Tibial nerve (tissue), 4 donors: Measurements from ENCODE around the gene MTA3. TPM values are rescaled to one million over a fixed set of nuclear protein-coding genes. Genes with fewer than 3 reads are reported as not detected.

Source experiments
- DNase-seq, 2 donors: peaks; one replicate each; pipeline ENCODE4 v3.0.0-alpha.2; 2019; ENCODE audit warnings: low spot score in 2 of 2
- H3K27ac ChIP-seq, 4 donors: fragments of 200-600 bp; sonication (generic) in 3 of 4; one replicate each; pipeline ENCODE4 v1.5.1; 2017 to 2019; ENCODE audit warnings: mild to moderate bottlenecking in 1 of 4
- H3K27me3 ChIP-seq, 2 donors: fragments of 200-600 bp; sonication (generic) in 1 of 2; one replicate each; pipeline versions ENCODE4 v1.5.1 to v1.6.0; 2017 to 2019
- H3K36me3 ChIP-seq, 3 donors: fragments of 200-600 bp; sonication (generic); one replicate each; pipeline ENCODE4 v1.5.1; 2018 to 2019
- H3K4me1 ChIP-seq, 4 donors: fragments of 200-600 bp; sonication (generic) in 3 of 4; one replicate each; pipeline ENCODE4 v1.5.1; 2017 to 2019
- H3K4me3 ChIP-seq, 4 donors: fragments of 200-600 bp; sonication (generic) in 3 of 4; one replicate each; pipeline ENCODE4 v1.5.1; 2017 to 2019; ENCODE audit warnings: mild to moderate bottlenecking in 1 of 4, moderate library complexity in 1 of 4
- H3K9me3 ChIP-seq, 4 donors: fragments of 200-600 bp; sonication (generic) in 3 of 4; one replicate each; pipeline ENCODE4 v1.5.1; 2017 to 2019
- EP300 ChIP-seq, 2 donors: sonication (generic); formaldehyde crosslinking; IDR thresholded peaks; one replicate each; pipeline ENCODE4 v1.6.1; 2017; ENCODE audit warnings: antibody characterized with exemption in 2 of 2, mild to moderate bottlenecking in 1 of 2
- POLR2A ChIP-seq, 2 donors: fragments of 450-650 bp; IDR thresholded peaks; one replicate each; pipeline ENCODE4 v1.6.1; 2017; ENCODE audit warnings: antibody characterized with exemption in 2 of 2, mild to moderate bottlenecking in 2 of 2, moderate library complexity in 2 of 2
- WGBS, 2 donors: methylation state at CpG; one replicate each; pipeline ENCODE4 v1.1.5; 2018; 5-methylcytosine and 5-hydroxymethylcytosine counted together
- total RNA-seq, 4 donors: library from RNA; depleted of rRNA; stranded (reverse); fragments of >200 nt; gene quantifications; one replicate each; pipeline ENCODE4 v1.1.0, GENCODE V29; 2016
- TF ChIP-seq, protein P1 (sequence below), 5 experiments: fragments of 200-600 bp in 3 of 5; fragments of 450-650 bp in 2 of 5; sonication (generic) in 3 of 5; IDR thresholded peaks; one replicate each; pipeline ENCODE4 v1.5.1; 2016 to 2019; ENCODE audit warnings: antibody characterized with exemption in 5 of 5, mild to moderate bottlenecking in 3 of 5, moderate library complexity in 2 of 5

The MTA3 gene
- total RNA-seq, 4 donors from 2014 or later = 33.1 to 47.0 (median 42.5) TPM

DNA sequence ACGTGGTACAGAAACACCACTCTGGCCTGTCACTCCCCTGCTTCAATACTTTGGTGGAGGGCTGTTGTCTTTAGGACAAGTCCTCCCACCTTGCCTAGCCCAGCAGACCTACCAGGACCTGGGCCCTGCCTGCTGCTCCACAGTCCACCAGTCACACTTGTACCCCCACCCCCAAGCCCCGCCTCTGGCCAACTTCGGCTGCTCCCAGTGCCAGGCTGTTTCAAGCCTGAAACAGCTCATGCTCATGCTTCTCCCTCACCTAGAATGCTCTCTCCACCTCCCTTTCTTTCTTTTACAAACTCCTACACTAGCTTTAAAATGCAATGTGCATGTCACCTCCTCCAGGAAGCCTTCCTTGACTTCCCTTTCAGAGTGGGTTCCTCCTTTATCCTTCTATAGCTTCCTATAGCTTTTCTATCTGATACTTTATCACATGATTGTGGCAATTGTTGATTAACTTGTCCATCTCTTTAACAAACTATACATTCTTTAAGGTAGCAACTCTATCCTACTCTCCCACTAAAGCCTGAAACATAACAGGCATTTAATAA, 200.3 kb downstream of the MTA3 start:
- no peak for DNase-seq
- TF ChIP-seq EP300 (IDR thresholded peaks at IDR 0.05) = no peak
- TF ChIP-seq, protein P1, sequence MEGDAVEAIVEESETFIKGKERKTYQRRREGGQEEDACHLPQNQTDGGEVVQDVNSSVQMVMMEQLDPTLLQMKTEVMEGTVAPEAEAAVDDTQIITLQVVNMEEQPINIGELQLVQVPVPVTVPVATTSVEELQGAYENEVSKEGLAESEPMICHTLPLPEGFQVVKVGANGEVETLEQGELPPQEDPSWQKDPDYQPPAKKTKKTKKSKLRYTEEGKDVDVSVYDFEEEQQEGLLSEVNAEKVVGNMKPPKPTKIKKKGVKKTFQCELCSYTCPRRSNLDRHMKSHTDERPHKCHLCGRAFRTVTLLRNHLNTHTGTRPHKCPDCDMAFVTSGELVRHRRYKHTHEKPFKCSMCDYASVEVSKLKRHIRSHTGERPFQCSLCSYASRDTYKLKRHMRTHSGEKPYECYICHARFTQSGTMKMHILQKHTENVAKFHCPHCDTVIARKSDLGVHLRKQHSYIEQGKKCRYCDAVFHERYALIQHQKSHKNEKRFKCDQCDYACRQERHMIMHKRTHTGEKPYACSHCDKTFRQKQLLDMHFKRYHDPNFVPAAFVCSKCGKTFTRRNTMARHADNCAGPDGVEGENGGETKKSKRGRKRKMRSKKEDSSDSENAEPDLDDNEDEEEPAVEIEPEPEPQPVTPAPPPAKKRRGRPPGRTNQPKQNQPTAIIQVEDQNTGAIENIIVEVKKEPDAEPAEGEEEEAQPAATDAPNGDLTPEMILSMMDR (IDR thresholded peaks at IDR 0.05) = no peak
- no peak for TF ChIP-seq POLR2A (IDR thresholded peaks at IDR 0.05)
- no peak overlapping the region for H3K4me3 ChIP-seq
- no peaks in the 10 kb centered on the region for H3K4me1 ChIP-seq
- peaks cover 0 to 9% (median 0%) of the 10 kb centered on the region in 3 donors for H3K36me3 ChIP-seq
- no peaks in the 10 kb centered on the region for H3K9me3 ChIP-seq
- WGBS, 2 donors = 65 to 67% methylated on average over 3 of the region's 3 CpGs
- no peak overlapping the region for H3K27ac ChIP-seq
- H3K27me3 ChIP-seq = no peaks in the 10 kb centered on the region

DNA sequence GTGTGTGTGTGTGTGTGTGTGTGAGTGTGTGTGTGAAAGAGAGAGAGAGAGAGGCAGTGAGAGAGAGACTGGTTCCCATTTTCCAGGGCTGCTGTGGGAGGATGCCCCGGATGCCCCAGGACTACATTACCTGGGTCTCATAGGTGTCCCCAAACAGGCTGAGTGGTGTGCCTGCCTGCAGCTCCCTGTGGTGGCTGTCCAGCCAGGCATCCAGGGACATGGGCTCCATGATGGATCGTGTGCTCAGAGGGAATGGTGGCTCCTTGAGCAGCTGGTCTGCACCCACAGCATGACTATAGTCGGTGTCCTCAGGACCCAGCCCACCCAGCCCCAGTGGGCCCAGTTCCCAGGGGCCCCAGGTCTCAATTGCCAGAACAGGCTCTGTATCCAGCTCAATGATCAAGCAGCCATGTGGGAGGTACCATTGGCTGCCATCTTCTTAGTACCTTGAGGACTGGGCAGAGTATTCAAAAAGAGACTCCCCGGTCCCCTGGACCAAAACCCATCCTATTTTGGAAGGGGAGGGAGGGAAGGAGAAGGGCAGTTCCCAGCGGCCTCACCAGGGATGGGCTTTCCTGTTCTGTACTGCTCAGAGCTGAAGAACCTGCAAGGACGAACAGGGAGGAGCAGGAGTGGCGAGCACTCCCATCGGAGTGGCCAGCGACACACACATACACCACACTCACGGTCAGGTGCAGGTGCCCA, 201.3 kb downstream of the MTA3 start:
- Histone ChIP-seq H3K36me3 (peaks cover 0 to 9% (median 0%) of the 10 kb centered on the region in 3 donors), H3K27me3 (no peaks in the 10 kb centered on the region), H3K4me3 (no peak overlapping the region), H3K27ac (no peak overlapping the region), H3K4me1 (no peaks in the 10 kb centered on the region), H3K9me3 (no peaks in the 10 kb centered on the region)
- WGBS, 2 donors = 93% methylated on average over 7 to 8 of the region's 10 CpGs
- TF ChIP-seq EP300 (IDR thresholded peaks at IDR 0.05) (no peak), POLR2A (IDR thresholded peaks at IDR 0.05) (no peak)
- TF ChIP-seq, protein P1 (IDR thresholded peaks at IDR 0.05) = no peak
- no peak for DNase-seq

DNA sequence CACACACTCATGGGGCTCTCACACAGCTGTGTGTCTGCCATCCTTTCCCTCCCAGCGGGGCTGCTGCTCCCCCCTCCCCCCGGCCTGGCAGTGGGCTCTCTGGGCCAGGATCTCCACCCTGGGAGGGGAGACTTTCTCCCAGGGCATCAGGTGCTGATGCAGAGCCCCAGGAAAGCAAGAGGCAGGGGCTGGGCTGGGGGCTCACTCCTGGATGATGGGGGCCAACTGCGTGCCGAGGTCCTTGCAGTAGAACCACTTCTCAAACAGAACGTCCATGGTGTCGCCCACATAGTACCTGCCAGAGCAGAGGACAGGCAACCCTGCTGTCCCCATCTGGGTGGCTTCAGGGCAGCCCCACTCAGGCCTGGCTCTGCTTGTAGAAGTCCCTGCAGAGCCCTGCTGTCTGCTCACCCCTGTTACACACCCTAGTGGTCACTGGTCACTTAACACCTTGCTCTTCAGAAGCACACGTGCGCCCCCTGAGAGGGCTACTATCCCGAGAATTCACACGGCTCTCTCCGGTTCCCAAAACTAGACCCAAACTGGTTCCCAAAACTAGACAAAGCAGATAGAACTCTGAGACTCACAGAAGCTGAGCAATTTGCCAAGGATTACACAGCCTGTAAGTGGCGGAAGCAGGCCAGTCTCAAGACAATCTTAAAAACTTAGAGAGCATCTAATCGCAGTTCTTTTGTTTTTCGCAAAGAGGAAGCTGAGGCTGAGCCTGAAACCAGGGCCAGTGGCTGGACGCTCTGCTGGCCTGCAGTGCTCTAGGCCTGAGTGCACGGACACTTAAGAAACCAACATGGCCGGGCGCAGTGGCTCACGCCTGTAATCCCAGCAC, 202.1 kb downstream of the MTA3 start:
- TF ChIP-seq, protein P1 (IDR thresholded peaks at IDR 0.05) = peak in 4 of 5 experiments; percentile 16 to 49 (median 30)
- no peak for TF ChIP-seq EP300 (IDR thresholded peaks at IDR 0.05)
- Histone ChIP-seq H3K27me3 (no peaks in the 10 kb centered on the region), H3K9me3 (no peaks in the 10 kb centered on the region), H3K4me3 (no peak overlapping the region), H3K27ac (peak overlapping the region in 1 of 4 donors; percentile 1), H3K4me1 (no peaks in the 10 kb centered on the region), H3K36me3 (peaks cover 0 to 5% (median 0%) of the 10 kb centered on the region in 3 donors)
- DNase-seq = no peak
- 72 to 78% methylated on average over 15 to 19 of the region's 19 CpGs for WGBS, 2 donors

DNA sequence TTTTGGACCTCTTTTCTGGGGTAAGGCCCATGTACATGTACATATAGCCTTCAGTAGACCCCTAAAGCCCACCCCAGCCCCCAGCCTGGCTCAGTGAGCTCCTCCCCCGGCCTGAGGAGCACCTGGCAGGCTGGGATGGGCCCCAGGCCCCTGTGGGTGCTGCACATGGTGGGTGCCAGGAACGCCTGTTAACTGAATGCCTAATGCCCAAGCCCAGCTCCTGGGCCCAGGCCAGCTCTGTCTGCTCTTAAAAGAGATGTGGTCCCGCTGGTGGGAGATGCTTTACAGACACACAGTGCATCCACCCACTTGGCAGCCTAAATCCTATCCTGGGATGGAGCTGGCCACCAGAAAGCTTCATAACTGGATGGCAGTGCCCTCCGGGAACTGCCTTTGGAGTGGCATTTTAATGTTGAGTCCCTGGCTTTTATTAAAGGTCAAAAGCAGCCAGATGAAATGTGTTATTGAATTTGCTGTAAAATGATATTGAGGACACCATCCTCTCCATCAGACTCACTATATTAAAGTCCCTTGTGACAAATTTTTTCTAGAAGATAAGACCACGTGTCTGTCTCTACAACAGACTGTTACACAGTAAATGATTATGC, 203.2 kb downstream of the MTA3 start:
- TF ChIP-seq EP300 (IDR thresholded peaks at IDR 0.05) (no peak), POLR2A (IDR thresholded peaks at IDR 0.05) (no peak)
- TF ChIP-seq, protein P1 (IDR thresholded peaks at IDR 0.05) = no peak
- Histone ChIP-seq H3K27ac (no peak overlapping the region), H3K36me3 (peaks cover 0 to 5% (median 0%) of the 10 kb centered on the region in 3 donors), H3K4me1 (no peaks in the 10 kb centered on the region), H3K27me3 (no peaks in the 10 kb centered on the region), H3K9me3 (no peaks in the 10 kb centered on the region), H3K4me3 (no peak overlapping the region)
- WGBS, 2 donors = 87 to 88% methylated on average over 2 to 5 of the region's 5 CpGs
- DNase-seq = no peak
